HG02623 (cell line): ENCODE results near the gene EXOC3L1.

Experiments used
- ATAC-seq: cut with Tn5 transposase; IDR thresholded peaks from one replicate; pipeline ENCODE4 v1.9.1; 2021; ENCODE audit warnings: moderate library complexity; ENCODE audit not compliant: unreplicated experiment

Gene EXOC3L1, protein sequence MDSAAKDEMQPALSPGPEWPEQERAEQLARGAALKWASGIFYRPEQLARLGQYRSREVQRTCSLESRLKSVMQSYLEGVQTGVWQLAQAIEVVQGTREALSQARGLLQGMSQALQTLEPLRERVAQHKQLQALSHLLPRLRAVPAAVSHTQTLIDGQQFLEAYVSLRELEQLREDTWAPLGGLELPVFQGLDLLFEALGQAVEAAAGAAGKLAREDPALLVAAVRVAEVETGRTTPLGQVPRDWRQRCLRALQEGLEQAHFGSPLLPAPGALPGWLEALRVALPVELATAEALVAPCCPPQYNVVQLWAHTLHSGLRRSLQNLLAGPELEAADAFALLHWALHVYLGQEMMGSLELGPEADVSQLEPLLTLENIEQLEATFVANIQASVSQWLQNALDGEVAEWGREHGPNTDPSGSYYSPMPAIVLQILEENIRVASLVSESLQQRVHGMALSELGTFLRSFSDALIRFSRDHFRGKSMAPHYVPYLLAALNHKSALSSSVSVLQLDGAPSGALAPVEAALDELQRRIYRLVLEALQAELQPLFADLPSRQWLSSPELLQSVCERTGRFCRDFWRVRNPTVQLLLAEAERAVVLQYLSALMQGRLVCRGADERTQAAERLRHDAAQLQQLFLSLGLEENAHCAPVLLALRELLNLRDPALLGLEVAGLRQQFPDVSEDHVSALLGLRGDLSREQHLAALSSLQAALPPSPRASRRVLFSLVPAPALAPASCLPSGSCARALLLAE

DNA sequence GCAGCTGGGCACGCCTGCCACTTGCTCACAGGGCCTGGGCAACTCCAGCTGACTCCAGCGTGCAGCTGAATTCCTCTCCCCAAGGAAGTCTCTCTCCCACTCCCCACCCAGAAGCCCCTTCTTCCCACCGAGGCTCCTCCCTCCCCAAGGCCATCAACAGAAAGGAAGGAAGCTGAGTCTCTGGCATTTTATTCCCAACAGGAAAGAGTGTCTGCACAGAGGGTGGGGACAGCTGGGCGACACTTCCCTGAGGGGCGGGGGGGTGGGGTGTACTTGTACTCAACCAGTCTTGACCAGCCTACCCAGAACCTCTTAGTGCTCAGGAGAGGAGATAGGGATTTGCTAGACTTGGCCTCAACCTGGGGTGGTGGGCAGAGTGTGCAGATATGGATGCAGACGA, at the start of gene EXOC3L1:
Gene EXOC3L1, minus strand, starts transcription at position 96 of the 400 bp plus-strand sequence. CDS start 460 bp downstream, outside the sequence.
- ATAC-seq = no peak

DNA sequence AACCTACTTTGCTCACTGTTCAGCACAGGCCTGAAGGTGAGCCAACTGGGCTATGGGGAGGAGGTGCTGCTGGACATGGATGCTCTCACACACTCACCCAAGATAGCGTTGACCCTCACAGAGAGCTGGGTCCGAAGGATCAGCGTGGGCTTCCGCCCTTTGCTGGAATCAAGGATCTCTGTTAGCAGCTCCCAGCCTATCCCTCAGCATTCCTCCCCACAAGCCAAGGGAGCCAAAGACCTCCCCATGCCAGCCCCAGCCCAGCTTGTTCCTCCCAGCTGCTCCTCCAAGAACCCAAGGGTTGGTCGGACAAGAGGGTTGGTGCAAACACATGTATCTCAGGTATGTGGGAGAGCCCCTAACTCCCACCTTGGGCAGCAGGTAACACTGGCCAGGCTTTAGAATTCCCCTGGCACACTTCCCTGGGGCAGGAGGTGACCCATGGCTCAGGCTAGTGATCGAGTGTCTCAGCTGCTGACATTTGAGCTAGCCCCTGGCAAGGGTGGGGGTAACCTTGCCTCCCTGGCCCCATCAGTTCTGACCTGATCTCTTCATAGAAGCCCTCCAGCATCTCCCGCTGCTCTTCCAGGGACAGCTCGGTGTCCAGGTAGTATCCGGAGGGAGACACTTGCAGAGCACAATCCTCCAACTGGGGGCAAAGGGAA, 49.0 kb upstream of the EXOC3L1 start:
- ATAC-seq = no peak

DNA sequence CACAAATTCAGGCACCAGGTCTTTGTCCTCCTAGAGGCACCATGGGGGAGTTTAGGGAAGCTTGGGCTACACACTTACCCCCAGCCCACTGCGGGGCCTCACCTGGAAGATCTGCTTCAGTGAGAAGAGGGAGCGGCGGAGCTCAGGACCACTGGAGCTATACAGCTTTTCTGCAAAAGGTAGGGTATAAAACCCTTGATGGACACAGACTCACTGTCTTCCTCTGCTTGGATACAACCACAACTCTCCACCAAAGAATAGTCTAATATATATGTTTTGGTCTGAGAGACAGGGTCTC, 48.3 kb upstream of the EXOC3L1 start:
- ATAC-seq = no peak

DNA sequence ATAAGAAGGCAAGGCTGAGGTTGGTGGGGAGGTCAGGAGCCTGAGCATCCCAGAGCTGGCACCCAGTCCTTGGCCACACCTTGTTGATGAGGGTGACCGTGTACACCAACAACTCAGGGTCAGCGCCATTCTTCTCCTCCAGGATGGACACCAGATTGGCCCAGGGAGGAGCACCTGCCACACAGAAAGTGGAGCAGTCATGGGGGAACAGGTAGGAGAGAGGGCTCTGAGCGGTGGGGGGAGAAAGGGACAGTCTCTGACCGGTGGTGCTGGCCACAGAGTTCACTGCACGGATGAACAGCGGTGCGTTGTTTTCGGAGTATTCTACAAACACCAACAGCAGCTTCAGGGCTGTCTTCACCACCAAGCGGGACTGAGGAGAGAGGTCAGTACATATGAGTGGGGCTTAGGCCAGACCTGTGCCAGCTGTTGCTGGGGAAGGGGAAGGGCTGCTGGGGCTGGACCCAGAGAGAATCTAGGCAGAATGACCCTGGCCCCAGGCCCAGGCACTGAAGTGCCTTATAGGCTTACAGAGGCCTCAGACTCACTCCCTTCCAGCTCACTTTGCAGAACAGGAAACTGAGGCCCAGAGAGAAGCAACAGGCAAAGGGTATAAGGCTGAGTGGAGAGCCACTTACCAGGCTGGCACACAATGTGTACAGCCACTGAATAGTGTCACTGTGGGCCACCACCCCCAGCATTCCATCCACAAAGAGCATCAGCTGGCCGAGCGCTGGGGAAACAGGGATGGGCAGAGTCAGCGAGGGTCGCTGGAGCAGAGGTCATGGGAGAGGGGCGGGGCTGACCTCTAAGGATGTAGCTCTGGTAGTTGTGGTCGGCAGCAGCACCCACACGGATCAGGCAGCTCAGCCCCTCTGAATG, 47.7 kb upstream of the EXOC3L1 start:
- ATAC-seq = no peak

DNA sequence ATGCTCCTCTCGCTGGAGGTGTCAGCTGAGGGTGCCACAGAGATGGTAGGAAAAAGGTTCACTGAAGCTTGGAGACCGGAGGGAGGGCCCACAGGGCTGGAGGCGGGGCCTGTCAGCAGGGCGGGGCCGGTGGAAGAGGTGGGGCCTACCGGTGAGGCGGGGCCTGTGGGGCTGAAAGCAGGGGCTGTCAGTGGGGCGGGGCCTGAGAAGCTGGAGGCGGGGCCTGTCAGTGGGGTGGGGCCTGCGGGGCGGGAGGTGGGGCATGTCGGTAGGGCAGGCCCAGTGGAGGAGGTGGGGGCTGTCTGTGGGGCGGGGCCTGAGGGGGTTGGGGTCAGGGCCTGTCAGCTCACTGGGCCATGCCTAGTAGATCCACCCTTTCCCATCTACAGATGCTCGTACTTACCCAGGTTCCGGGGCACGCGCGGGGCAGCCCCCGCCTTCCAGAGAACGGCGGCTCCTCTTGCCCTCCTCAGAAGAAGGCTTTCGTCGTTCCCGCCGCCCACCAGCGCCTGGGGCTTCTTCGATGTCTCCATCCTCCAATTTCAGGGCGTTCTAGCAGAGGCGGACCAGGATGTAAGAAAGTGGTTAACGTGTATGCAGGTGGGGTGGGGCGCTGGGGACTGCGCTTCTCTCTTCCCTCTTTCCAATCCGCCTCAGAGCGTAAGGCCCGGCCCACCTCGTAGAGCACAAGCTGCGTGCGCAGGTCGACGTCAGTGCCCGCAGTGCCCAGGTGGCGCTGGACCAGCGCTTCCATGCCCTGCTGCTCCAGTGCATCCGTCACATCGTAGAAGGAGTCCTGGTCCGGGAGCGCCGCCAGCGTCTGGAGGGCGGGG, 46.8 kb upstream of the EXOC3L1 start:
- ATAC-seq = no peak

DNA sequence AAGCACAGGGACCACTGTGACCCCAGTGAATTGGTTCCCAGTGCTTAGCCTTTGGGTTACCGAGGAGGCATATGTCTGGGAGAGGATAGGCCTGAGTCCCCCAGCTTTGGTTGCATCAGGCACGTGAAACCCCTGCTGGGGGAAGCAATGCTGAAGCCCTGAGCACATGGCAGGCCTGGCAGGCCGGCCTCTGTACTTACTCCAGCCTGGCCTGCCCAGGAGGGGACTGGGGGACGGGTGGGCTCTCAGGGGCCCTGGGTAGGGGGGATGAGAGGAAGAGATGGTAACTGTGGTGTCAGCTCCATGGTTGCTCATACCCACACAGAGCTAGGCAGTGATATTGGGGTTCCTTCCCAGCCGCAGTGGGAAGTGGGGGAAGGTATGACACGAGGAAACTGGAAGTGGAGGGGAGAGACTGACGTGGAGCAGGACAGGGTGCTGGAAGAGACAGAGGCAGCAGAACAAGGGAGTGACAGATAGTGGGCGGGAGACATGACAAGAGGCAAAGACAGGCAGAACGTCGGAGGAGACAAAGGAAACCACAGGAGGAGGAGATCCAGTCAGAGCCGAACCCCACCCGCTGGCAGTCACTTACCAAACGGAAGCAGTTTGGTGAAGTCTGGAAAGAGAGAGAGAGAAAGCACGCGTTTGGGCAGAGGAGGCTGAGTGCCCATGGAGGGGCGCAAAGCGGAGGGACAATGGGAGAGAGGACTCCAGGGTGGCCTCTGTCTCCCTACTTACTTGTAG, 46.1 kb upstream of the EXOC3L1 start:
- no peak for ATAC-seq

DNA sequence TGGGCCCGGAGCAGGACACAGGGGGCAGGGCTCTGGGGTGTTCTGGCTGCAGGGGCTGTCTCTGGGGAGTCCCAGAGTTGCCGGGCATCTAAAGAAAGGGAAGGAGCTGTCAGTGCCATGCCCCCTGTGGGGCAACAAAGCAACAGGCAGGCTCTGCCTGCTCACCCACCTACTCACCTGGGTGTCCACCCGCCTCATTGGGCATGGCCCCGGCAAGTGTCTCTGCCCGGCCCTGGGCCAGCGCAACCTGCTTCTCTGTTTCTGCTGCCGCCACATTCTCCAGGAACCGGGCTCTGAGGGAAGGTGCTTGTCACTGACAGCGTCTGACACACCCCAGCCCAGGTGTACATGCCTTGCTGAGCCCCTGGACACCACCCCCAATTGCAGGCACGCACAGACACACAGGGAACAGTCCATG, 44.3 kb upstream of the EXOC3L1 start:
- no peak for ATAC-seq

DNA sequence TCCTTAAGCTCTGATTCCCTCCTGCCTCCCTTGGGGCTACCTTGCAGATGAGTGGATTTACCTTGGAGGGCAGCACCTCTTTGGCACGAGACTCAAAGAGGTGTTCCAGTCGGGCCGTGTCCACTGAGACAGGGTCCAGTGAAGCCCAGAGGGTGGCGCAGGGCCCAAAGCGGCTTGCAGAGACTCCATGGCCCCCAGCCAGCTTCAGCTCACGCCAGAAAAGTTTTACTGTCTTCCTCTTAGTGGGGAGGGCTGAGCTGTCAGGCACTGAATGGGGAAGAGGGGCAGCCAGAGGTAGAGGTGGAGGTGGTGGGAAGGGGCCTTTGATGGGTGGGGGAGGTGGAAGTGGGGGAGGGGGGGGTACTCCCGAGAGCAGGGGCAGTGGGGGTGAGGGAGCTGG, 43.7 kb upstream of the EXOC3L1 start:
- no peak for ATAC-seq

DNA sequence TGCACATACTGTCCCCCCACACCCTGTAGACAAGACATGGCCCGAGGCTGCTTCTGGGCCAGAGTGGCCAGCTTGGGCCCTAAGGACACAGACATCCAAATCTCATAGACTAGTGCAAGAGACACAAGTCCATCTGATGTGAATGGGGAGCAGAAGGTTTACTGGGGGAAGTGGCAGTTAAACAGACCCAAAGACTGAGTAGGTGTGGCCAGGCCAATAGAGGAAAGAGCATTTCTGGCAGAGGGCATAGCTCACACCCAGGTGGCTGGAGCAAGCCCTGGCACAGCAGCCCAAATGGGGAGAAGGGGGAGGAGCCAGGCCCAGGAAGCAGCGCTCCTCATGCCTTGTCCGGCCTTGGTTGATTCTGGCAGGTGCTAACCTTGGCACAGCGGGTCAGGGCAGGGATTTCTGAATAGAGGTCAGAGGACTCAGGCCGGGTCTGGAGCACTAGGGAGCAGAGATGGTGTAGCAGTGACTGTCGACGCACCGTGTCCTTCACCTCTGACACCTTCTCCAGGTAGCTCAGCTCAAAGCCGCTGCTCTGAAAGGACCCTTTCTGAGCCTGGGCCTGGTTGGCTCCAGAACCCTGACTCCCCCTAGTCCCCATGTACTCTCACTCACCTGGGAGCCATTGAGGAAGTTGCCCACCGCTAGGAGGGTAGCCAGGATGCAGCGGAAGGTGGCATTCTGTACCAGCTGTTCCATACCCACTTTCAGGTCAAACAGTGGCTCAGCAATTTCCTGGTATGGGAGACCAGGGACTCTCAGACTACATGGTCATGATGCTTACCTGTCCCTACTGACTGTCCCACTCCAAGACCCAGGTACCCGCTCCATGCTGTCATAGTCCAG, 41.1 kb upstream of the EXOC3L1 start:
- ATAC-seq = no peak

DNA sequence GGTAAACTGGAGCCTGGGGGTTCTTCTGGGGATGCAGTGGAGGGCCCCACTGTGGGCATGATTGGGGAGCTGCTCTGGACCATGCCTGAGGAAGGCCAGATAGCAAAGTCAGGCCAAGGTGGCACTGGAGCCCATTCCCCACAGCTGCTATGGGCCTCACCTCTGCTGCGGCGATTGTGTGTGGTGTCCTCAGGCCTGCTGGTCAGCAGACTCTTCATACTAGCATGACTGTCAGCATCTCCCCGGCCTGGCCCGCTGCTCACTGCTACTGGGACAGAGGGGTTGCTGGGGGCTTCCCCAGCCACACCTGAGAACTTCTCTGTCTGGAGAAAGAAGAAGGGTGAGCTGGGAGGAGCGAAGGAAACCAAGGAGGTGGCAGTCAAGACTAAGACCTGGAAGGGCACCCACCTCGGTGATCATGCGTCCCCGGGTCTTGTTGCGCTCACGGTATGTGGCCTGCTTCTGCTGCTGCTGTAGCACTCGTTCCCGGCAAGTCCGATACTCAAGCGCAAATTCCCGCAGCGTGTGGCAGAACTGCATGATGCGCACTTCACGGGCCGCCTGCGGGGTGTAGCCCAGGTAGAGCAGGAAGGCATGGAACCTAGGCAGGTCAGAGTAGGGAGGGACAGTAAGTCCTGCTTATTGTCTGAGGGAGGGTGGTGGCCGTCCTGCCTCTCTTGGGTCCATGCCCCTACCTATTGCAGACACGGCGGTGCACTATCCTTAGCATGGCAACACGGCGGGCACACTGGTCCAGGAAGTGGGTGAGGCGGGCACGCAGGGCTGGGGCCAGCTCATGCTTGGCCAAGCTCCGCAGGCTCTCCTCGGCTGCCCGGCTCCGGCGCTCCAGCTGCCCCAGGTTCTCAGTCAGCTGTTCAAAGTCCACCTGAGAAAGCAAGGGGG, 40.2 kb upstream of the EXOC3L1 start:
- no peak for ATAC-seq

DNA sequence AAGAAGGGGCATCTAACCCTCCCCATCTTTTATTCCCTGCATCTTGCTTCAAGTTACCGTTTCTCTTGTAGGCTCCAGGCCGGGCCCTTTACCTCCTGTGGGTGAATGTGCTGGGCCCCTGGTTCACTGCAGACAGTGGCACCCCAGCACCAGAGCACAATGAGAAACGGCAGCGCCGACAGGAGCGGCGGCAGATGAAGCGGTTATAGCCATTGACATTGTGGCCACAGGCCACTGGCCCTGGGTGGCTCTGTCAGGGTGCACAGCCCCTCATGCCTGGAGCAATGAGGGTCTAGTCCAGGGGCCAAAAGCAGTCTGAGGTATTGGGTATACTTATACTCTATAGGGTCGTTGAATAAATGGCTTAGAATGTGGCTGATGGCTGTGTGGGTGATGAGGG, 39.0 kb upstream of the EXOC3L1 start:
- ATAC-seq = no peak

DNA sequence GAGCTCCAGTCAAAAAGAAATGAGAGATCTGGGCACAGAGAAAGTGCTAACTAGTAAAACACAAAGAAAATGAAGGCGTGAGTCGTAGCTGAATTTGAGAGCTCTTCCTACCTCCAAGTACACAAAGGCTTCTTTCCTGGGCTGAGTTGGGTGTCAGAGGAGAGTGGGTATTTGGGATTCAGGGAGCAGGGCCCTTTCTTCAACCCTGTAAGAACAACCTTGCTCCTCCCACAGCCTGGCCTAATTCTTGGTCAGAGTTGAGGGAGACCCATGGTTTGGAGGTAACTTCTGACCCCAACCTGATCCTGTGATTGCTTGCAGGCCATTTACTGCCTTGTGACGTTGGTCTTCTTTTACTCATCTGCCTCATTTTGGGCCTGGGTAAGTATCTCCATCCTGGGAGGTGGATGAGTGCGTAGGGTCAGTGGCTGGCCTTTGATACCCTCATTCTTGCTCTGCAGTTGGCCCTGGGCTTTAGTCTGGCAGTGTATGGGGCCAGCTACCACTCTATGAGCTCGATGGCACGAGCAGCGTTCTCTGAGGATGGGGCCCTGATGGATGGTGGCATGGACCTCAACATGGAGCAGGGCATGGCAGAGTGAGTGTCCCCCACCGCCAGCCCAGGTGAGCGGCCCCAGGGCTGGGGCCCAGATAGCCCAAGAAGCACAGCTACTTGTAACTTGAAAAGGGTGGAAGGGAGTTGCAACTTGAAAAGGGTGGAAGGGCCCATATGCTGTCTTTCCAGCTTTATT, 38.3 kb upstream of the EXOC3L1 start:
- ATAC-seq = no peak

DNA sequence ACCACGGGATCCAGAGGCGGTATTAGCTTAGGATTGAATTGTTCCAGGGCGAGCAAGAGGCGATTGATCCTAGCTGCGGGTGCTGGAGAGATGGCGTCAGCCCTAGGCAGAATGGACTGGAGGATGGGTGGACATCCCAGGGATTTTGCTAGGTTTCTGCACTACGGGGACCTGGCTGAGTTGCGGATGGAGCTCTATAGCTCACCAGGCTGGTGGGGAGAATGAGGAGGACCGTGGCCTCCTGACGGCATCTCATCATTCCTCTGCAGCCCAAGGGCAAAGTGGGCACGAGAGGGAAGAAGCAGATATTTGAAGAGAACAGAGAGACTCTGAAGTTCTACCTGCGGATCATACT, 37.6 kb upstream of the EXOC3L1 start:
- no peak for ATAC-seq

DNA sequence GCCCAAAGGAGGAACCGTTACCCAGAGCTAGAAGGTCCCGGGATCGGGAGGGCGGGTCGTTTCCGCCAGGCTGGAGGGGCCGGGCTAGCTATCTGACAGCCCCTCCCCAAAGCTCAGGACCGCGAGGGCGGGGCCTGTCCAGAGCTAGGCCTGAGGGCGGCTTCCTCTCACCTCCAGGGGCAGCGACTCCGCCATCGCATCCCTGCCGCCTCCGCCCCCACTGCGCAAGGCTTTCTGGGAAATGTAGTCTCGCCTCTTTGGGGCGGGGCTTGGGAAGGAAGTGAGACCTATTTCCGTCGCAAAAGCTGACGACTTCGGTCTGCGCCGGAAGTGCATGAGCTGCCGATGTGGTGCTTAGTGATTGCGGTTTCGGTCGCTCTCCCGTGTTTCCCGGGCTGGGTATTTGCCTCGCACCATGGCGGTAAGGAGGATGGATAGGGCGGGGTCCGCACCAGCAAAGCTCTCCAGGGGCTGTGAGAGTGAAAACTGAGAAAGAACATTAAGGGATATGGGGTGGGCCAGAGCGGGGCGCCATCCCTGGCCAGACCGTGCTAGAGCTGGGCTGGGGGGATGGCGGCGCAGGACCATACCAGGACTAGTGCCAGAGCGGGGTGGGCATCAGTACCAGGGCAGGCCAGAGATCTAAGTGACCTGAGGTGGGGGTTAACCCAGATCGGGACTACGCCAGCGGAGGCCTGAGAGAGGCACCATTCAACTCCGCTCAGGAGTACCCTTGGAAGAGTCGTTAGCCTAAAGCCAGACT, 37.0 kb upstream of the EXOC3L1 start, which contains the start of gene TMEM208:
Gene TMEM208, plus strand, starts transcription at position 327 of the 763 bp plus-strand sequence. Its CDS starts 89 bp downstream, at position 416.
- peak; percentile 94 for ATAC-seq

DNA sequence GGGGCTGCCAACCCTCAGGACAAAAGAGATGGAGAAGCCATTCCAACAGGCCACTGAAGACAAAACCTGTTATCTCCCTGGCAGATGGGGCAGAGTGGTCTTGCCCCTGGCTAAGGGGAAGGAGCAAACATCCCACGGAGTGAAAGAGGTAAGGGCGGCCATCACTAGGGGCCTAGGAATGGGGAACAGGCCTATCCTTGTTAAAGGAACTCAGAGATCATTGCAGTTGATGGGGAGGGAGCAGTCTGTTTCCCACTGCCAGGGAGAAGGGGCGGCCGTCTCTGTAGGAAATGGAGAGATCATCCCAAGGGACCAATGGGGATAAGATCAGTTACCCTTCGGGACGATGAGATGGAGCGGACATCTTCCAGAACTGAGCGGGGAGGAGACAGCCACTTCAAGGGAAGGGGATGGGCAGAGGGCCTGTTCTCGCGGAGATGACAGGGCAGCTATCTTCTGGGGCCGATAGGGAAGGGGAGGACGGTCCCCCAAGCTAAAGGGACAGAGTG, 36.4 kb upstream of the EXOC3L1 start:
- ATAC-seq = no peak

DNA sequence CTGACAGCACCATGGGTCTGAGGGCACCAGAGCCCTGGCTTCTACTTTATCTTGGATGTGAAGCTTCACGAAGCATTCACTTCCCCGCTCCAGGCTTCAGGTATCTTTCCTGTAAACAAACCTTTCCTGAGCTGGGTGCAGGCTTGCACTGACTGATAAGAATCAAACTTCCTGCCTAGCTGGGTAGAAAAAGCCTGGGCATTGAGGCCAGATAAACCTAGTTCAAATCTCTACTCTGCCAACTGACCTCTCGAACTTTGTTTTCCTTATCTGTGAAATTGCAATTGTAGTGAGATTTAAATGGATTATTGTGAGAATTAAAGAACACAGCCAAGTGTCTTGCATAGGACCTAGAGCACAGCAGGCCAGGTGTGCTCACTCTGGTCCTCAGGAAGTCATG, 34.1 kb upstream of the EXOC3L1 start:
- no peak for ATAC-seq
